ENCODE results near the gene FLT3. TPM values are rescaled to one million over a fixed set of nuclear protein-coding genes. Genes with fewer than 3 reads are reported as not detected.
A peak's percentile ranks its signal among the peaks of the same experiment; 100 is the strongest.

Gene FLT3
- total and polyA plus RNA-seq, 9 of the 15 experiments (the other 6 are each of a cell fraction or from before 2014, with no cell fraction given) = not detected

- ChIA-PET CTCF (ENCODE audit: low intra/inter-chr PET ratio) (no interaction called here), POLR2A (no interaction called here)
- BruUV-seq (replicated peaks) = no TSS peak
- Histone ChIP-seq H3K4me3 (peak overlapping the region; percentile 96), H3K4me1 (replicated peaks in 1 of 2; ENCODE audit: control insufficient read depth in 2 of 2, insufficient read depth in 2 of 2, low read length in 2 of 2) (peaks cover 13 to 17% of the 10 kb centered on the region in 2 experiments; a peak in 4 of 5 replicates), H2AFZ (ENCODE audit: low read depth, low read length) (no peak overlapping the region), H3K27me3 (ENCODE audit: control insufficient read depth in 2 of 2, insufficient read depth in 2 of 2, low read length in 2 of 2) (no peaks in the 10 kb centered on the region), H3K9me3 (replicated peaks; ENCODE audit: control insufficient read depth, insufficient read depth, low read depth, low read length) (no peaks in the 10 kb centered on the region), H3K27ac (ENCODE audit: extremely low read depth, low read depth, low read length) (peak overlapping the region; percentile 95), H3K79me2 (ENCODE audit: control insufficient read depth, insufficient read depth, low read length) (peaks cover 90% of the 10 kb centered on the region), H3K9ac (ENCODE audit: insufficient read depth in 1 of 2, low read depth in 2 of 2, low read length in 2 of 2) (peak overlapping the region; percentile 77 to 84), H4K20me1 (replicated peaks; ENCODE audit: control insufficient read depth, insufficient read depth, low read length) (0 out of 2 replicates have a peak, but pooled peaks cover 3% of the 10 kb centered on the region), H3K4me2 (ENCODE audit: insufficient read depth, low read length) (peak overlapping the region; percentile 96), H3K9me1 (ENCODE audit: control insufficient read depth, insufficient read depth, low read length) (no peaks in the 10 kb centered on the region), H3K36me3 (ENCODE audit: control insufficient read depth, insufficient read depth, low read length) (0 out of 3 replicates have a peak, but pooled peaks cover 10% of the 10 kb centered on the region)
- DNase-seq (ENCODE audit: extremely low read depth in 1 of 4, low spot score in 3 of 4) = no peak
- ATAC-seq = no peak
- 5% methylated on average over 6 of the region's 10 CpGs for WGBS (ENCODE audit: insufficient coverage, low coverage, missing lambda C conversion rate)
- intact Hi-C loops (cut with micrococcal nuclease) (no loop called here), in situ Hi-C loops (cut with MboI) (no loop called here)
- FAIRE-seq = peak; percentile 60
- TF ChIP-seq ZNF311 (CRISPR knock-in tag; IDR thresholded peaks at IDR 0.05) = no peak
- TF ChIP-seq ZNF583 (CRISPR knock-in tag; IDR thresholded peaks at IDR 0.05) = no peak
- TF ChIP-seq SUPT5H (IDR thresholded peaks at IDR 0.05) = no peak
- TF ChIP-seq IRF9 (tag; IDR thresholded peaks at IDR 0.05) = no peak
- no peak for TF ChIP-seq MAFF (IDR thresholded peaks at IDR 0.05; ENCODE audit: low read length)
- no peak for TF ChIP-seq ELF2 (CRISPR knock-in tag; IDR thresholded peaks at IDR 0.05)
- no peak for TF ChIP-seq GMEB1 (CRISPR knock-in tag; IDR thresholded peaks at IDR 0.05)
- no peak for TF ChIP-seq ARID3A (IDR thresholded peaks at IDR 0.05; ENCODE audit: borderline replicate concordance, low read depth, low read length)
- no peak for TF ChIP-seq PHF20 (IDR thresholded peaks at IDR 0.05; ENCODE audit: partially characterized antibody)
Observed at GRCh38 chr13:28140433-28141125, 40.2 kb upstream of the FLT3 start.

All from K562 (cell line).